Activated gamma-delta T cell treated with anti-CD3 and anti-CD28 coated beads, Interleukin-2, amount 50 U/mL, for 16 hours (primary cell): ENCODE measurements around the gene PDE10A.

Experiments used
- DNase-seq: peaks from one replicate; pipeline ENCODE4 v3.0.0-alpha.2; 2020; ENCODE audit warnings: low read depth

Gene PDE10A

DNA sequence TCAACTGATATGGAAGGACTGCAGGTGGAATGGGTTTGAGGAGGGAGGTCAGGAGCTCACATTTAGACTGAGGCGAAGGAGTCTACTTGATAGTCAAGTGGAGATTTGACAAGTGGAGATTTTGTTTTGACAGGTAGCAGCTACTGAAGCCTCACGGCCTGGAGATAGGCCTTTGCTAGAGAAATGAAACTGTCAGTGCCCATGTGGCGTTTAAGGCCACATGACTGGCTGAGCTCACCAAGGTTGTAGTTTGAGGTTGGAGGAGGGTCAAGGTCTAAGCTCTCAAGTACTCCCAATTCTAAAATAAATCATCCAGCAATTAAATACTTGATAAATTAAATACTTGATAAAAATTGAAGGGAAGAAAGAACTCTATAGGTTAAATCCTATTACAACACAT lies 273.5 kb downstream of the PDE10A start:
- DNase-seq, result no peak

DNA sequence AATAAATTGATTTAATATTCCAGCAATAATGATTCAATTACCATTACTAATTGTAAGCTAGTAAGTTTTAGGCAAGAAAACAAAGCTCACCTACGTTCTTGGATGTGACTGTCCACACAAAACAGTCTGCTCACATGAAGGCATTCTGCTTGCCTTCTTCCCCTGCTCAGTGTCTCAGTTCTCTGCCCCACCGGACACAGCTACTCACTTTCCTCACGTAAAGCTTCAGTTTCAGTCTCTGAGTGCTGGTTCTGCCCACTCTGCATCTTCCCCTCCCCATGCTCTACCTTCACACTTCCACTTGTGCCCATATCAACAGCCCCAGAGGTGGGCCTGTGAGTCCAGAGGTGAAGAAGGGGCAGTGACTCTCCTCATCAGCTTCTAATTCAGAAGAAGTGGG lies 279.7 kb downstream of the PDE10A start:
- no peak for DNase-seq

DNA sequence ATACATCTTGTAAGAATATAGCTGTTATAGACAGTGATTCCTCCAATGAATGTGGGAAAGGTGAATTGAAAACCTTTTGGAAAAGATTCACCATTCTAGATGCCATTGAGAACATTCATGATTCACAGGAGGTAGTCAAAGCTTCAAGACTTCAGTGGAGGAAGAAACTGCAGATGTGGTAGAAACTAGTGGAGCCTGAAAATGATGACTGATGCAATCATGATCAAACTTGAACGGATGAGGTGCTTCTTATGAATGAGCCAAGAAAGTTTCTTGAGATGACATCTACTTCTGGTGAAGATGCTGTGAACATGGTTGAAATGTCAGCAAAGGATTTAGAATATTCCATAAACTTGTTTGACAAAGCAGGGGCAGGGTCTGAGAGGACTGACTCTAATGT lies 286.9 kb downstream of the PDE10A start:
- DNase-seq, result no peak

DNA sequence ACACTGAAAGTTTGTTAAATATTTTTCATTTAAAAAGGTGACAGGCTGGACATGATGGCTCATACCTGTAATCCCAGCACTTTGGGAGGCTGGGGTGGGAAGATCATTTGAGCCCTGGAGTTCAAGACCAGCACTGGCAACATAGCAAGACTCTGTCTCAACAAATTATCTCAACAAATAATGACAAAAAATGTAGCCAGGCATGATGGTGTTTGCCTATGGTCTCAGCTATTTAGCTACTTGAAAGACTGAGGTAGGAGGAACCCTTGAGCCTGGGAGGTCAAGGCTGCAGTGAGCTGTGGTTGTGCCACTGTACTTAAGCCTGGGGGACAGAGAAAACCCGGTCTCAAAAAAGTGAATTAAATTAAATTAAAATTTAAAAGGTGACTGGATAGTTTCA lies 297.7 kb downstream of the PDE10A start:
- no peak for DNase-seq

DNA sequence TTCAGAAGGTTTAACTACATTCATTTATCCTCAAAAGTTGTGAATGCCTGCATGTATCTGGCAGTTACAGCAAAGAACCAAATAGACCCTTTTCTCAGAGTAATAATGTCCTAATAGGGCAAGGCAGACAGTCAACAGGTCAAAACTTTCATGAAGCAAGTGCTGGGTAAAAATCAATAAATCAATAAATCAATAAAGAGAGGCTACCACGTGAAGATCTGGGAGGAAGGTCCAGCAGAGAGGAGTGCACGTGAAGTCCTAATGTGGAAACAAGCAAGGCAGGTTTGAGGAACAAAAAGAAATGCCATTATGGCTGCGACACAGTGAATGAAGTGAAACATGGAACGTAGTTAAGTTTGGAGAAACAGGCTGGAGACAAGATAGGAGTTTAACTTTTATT lies 317.3 kb downstream of the PDE10A start:
- no peak for DNase-seq

DNA sequence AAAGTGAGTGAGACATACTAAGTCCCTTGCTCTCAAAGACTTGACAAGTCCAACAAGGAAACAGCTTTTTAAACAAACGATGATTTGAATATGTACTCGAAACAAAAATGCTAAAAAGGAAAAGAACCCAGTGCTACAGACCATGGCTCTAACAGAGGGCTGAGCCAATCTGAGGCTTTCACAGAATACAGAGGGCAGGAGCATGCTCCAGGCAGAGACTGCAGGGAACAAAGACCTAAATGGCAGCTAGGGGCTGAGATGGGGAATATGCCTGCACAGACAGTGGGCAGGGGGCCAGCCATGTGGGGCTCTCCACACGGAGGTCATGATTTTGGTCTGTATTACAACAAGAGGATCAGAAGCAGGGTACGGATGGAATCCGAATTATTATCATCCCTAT lies 322.5 kb downstream of the PDE10A start:
- no peak for DNase-seq

DNA sequence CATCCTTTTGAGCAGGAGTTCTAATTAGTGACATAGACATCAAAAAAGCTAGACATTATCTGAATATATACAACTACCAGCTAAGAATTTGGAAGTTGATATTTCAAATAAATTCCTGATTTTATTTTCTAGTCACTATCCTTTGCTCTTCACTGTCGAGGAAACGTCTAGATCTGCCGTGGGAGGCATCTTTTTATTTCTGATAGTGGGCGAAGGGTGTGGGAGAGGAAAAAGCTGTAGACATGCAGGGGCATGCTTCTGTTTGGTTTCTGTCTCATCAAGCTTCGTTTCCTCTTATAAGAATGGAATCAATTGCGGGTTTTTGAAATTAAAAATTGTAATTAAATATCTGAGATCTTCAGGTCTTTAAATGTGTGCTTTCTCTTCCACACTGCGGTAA lies 337.4 kb downstream of the PDE10A start:
- DNase-seq, result no peak

DNA sequence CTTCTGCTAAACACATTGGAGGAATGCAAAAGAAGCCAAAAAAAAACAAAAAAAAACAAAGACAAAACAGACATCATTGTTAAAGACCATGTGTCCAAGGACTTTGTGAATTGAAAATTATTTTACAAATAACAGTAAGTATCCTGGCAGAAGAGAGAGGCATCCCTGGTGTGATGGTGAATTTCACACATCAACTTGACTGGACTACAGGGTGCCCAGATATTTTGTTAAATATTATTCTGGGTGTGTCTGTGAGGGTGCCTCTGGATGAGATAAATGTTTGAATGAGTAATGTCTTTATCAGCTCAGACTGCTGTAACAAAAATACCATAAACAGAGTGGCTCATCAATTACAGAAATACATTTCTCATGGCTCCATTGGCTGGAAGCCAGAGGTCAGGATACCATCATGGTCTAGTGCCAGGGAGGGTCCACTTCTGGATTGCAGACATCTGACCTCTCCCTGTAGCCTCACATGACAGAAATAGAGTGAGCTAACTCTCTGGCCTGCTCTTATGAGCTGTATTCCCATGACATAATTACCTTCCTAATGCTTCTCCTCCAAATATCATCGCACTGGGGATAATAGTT lies 341.4 kb downstream of the PDE10A start:
- no peak for DNase-seq

DNA sequence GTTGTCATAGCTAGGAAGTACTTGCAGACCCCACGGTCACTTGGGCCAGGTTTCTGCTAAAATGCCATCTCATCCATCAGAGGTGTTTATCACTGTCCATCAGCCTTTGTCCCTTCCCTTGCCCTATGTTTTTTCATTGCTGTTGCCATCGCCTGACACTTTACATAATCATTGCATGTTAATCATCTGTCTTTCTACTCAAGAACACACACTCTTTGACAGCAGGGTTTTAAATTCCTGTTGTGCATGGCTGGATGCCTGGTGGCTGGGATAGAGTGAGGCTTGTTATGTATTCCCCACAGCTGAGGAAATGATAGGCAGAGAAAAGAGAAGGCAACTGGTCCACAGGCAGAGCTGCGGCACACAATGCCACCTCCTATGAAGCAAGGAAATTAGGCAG lies 341.9 kb downstream of the PDE10A start:
- no peak for DNase-seq

DNA sequence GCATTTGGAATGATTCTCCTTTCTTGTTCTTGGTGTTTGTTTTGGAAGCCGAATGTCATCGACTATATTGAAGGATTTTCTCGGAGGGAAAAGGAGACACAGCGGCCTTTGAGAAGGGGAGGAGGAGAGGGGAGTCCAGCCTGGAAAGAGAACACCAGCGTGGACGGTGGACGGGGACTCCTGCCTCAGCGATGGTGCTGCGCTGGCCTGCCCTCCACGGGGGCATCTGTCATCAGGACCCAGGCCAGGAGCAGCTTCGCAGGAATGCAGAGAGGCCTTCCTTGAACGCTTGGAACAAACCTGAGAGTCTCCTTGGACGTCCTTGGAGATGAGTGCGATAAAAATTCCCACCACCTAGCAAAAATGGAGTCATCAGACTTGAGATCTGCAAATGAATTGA lies 345.3 kb downstream of the PDE10A start:
- no peak for DNase-seq

DNA sequence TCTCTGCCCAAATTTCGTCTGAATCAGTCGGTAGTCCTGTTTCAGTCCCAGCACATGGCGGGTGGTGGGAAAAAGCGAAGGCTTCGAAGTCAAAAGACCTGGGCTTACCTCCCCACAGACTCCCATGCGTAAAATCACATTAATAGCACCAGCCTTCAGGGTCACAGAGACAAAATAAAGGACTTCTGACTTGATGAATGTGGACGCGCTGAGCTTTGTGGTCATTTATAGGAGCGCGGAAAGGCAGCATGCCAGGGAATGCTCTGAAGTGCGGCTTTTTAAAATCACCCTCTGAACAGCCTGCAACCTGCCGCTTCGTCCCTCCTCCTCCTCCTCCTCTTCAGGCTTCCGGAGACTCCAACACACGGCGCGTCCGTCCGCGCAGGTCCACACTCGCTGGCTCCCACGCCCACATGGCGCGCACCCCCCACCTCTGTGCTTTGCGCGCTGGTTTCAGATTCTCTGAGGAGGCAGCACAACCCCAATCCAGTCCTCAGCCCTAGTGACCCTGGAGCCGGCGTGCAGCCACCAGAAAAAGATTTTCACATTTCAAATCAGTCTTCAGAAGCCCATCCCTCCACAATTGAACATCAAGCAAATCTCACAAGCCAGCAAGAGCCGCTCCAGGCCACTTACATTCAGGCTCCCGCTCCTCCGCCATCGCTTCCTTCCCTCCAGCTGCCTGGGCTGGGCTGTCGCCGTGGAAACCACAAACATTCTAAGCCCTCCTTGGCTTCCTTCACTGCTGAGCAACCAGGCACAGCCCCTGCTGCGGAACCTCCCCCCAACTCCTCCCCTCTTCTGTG lies 353.9 kb downstream of the PDE10A start, which contains the start of gene C6orf118:
Gene C6orf118 (minus strand): TSS at position 680 of the 806 bp plus-strand sequence. CDS start 19 bp downstream, at position 661.
- DNase-seq, result no peak

DNA sequence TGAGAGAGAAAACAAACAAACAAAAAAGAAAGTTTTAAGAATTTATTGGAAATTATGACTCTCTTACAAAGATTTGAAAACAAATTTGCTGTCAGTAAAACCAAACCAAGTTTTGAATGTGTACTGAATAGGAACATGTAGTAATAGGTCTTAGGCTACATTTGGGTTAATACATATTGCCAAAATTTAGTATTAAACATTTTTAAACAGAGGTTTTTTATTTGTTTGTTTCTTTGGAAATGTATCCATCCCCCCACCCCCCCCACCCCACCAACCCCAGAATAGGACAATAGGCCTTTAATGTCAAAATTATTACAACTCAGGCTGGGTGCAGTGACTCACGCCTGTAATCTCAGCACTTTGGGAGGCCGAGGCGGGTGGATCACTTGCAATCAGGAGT lies 356.1 kb downstream of the PDE10A start:
- no peak for DNase-seq

DNA sequence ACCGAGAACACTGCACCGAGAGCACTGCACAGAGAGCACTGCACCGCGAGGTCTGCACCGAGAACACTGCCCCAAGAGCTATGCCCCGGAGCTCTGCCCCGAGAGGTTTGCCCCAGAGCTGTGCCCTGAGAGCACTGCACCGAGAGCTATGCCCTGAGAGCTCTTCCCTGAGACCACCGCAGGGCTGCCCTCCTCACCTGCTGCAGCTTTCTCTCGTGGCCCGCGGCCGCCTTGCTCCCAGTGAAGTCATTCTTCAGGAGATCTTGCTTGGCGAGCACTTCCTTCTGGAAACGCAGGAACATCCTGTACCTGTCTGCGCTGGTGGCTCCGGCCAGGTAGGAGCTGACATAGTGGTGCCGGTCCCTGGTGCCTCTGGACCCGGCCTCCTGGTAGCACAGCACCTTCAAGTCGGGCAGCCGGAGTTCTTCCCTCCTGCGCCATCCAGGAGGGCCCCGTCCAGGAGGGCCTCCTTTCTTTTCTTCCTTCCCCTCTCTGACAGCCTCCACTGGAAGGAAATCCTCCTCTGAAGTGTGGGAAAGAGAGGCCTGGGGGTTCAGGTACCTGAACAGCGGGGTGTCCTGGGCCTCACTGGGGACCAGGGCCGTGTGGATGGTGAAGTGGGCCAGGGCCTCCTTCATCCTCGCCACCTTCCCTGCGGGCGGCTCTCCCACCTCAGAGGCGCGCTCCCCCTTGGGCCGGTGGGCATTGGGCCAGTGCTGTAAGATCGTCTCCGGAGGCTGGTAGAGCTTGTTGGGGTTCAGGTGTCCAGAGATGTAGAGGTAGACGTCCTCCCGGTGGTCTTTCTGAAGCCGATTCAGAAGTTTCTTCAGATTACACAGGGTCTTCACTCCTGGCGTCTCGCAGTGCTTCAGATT lies 361.4 kb downstream of the PDE10A start:
- no peak for DNase-seq

DNA sequence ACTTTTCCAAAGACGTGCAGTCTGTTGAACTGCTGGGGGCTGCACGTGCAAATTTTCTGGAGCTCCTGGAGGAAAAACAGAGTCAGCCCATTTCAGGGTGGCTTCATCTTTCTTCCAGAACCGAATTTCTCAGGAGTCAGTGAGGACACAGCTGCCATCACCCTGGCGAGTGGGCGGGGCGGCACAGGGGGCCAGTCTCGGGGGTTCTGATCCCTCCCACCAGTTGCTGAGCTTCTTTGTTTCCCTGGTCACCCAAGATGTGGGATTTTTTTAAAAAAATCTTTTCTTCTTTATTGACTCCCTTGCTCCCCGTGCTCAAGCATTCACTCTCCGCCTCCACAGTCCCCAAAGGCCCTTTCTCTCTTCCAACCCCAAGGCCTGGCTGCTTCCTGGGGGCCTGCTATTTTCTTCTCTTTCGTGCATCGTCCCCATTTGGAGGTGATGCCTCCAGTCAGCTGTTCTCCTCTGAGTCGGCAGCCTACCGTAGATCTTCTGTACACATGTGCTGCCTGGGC lies 362.6 kb downstream of the PDE10A start:
- DNase-seq, result no peak

DNA sequence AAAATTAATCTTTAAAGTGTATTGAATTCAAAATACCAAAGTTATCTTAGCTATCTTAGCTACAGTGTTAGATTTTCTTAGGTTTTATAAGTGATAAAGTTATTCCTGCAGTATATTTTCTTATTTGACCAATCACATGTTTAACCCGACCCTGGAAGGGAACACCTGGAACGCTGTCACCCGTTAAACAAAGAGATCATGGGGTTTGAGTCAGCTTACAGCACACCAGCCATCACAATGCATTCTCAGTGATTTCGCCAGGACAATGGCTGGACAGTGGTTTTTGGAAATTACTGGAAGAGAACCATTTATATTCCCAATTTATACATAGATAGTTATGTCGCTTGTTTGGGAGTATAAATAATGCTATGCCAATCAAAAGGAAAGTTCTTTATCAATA lies 364.2 kb downstream of the PDE10A start:
- DNase-seq, result no peak

DNA sequence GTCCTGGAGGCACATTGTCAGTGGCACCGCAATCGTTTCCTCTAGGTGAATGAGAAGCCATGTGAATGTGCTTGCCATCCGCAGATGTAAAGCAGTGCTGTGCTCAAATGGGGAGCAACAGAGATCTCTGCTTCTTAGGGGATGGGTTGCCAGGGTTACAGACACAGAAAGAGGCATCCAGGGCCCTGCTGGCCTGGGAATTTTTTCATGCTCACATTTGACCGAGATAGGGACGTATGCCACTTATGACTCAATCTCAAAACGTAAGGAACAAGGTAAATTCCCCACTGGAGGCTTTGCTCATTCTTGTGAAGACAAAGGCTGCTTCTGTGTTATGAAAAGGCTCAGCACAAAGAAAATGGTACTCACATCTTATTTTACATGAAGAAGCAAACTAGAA lies 364.6 kb downstream of the PDE10A start:
- no peak for DNase-seq

DNA sequence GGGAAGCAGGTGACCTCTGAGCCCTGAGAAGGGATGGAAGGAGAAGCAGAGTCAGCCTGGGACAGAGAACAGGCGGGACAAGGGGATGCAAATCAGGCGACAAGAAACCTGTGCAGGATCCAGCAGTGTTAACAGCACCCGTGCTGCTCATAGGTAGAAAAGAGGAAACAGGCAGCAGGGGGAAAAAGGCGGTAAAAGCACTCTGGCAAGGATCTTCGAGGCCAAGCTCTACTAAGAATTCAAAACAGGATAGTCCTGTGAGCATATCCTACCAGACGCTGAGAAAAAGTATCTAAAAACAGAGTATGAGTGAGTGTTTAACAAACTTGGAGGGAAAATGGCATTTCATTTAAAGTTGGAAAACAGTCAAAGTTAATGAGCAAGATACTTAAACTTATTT lies 370.4 kb downstream of the PDE10A start:
- no peak for DNase-seq
